Heart left ventricle (tissue), 16 donors: ENCODE measurements around the gene WHRN. TPM values are rescaled to one million over a fixed set of nuclear protein-coding genes. Genes with fewer than 3 reads are reported as not detected.

Experiments
- ATAC-seq, 4 donors: fragments of 200-7000 bp; cut with Tn5 transposase; one replicate each; pipeline ENCODE4 v1.9.1; 2020 to 2022; ENCODE audit warnings: moderate library complexity in 4 of 4, mild to moderate bottlenecking in 3 of 4, moderate number of reproducible peaks in 1 of 4
- DNase-seq, 5 donors: peaks; one replicate each; pipeline ENCODE4 v3.0.0-alpha.2; 2020
- H3K27ac ChIP-seq, 12 donors: fragments of 200-600 bp; sonication (generic) in 4 of 12; one replicate each; pipeline versions ENCODE4 v1.5.0 to v1.8.0; 2016 to 2022; ENCODE audit warnings: mild to moderate bottlenecking in 2 of 12
- H3K27me3 ChIP-seq, 9 donors: fragments of 200-600 bp; sonication (generic) in 2 of 9; one replicate each; pipeline versions ENCODE4 v1.5.1 to v1.8.0; 2016 to 2022; ENCODE audit warnings: mild to moderate bottlenecking in 3 of 9
- H3K36me3 ChIP-seq, 9 donors: fragments of 200-600 bp; sonication (generic) in 2 of 9; one replicate each; pipeline versions ENCODE4 v1.5.0 to v1.8.0; 2018 to 2022; ENCODE audit warnings: mild to moderate bottlenecking in 2 of 9
- H3K4me1 ChIP-seq, 12 donors: fragments of 200-600 bp; sonication (generic) in 4 of 12; one replicate each; pipeline versions ENCODE4 v1.5.0 to v1.8.0; 2016 to 2022; ENCODE audit warnings: mild to moderate bottlenecking in 3 of 12
- H3K4me3 ChIP-seq, 12 donors: fragments of 200-600 bp; sonication (generic) in 4 of 12; one replicate each; pipeline versions ENCODE4 v1.5.0 to v1.8.0; 2017 to 2022; ENCODE audit warnings: mild to moderate bottlenecking in 9 of 12, moderate library complexity in 4 of 12
- H3K9me3 ChIP-seq, 12 donors: fragments of 200-600 bp; sonication (generic) in 4 of 12; one replicate each; pipeline versions ENCODE4 v1.5.0 to v1.8.0; 2016 to 2022; ENCODE audit warnings: mild to moderate bottlenecking in 1 of 12
- POLR2A ChIP-seq, 2 donors: fragments of 450-650 bp; IDR thresholded peaks; one replicate each; pipeline ENCODE4 v1.6.1; 2017; ENCODE audit warnings: antibody characterized with exemption in 2 of 2, mild to moderate bottlenecking in 2 of 2, moderate library complexity in 2 of 2
- WGBS, 4 donors: extraction: QIAGEN DNeasy Blood & Tissue Kit in 2 of 4; methylation state at CpG; one replicate each; pipeline versions ENCODE4 v1.1.5 to v1.1.7; 2013 to 2018; 5-methylcytosine and 5-hydroxymethylcytosine counted together
- intact Hi-C, 10 donors: fragments of 100-400 bp; cut with DNase I; formaldehyde crosslinking; loops; one replicate each; pipeline versions ENCODE4 v1.11.1 to v1.14.2; 2022
- polyA plus RNA-seq, 2 donors: library from polyadenylated mRNA; stranded (reverse); fragments of 200-250 nt; gene quantifications; one replicate each; pipeline ENCODE4 v1.2.3, GENCODE V29; 2013
- total RNA-seq, 9 donors: library from RNA; depleted of rRNA in 2 of 9; stranded (reverse); fragments of >200 nt in 2 of 9; fragmentation: NEBNext Ultra II Directional in 3 of 9; extraction: Animal tissue kit (Norgen Biotek cat#: 25700) in 3 of 9; gene quantifications; one replicate each; pipeline versions ENCODE4 v1.1.0 to v1.2.4, GENCODE V29; 2016 to 2023
- TF ChIP-seq, protein P1 (sequence below), 12 donors: fragments of 200-600 bp; sonication (generic) in 4 of 12; IDR thresholded peaks; one replicate each; pipeline versions ENCODE4 v1.5.0 to v1.8.0; 2018 to 2022; ENCODE audit warnings: antibody characterized with exemption in 12 of 12, mild to moderate bottlenecking in 5 of 12
- donor health status: ischemic (EF 13 %, LVEDD 7.1; RV severe dilation, severe dysfunction).
- donor health status: healthy with polysubstance abuse.
- donor health status: DM: no; HTN: yes; CAD: no.
- donor health status: DM: no; HTN: no; CAD: no.
- donor health status: ischemic (EF 25% LVEDD 6.9; RV normal size, moderate dysfunction).
- donor health status: ischemic (EF 25% LVEDD 5.7; RV mildly dilated, moderate dysfunction).
- donor health status: healthy.
- donor health status: DM: yes; HTN: yes; CAD: no.
- donor health status: ischemic (EF 35%, LVEDD 5.7; RV mildly dilated, moderate dysfunction).
- donor health status: nonischemic (EF 11% LVEDD 7.7; RV severe dilation, severe dysfunction).
- donor health status: DM: yes; HTN: yes; CAD: no.
- donor health status: PGD.
- donor health status: ischemic (EF 29% LVEDD 5.4; RV normal size, mild dysfunction).
- donor health status: nonischemic (EF 23%, LVEDD 6.1; RV moderate dilation, normal function).

The WHRN gene
- total and polyA plus RNA-seq, 11 donors, result 0.12 to 1.4 (median 0.56) TPM

DNA sequence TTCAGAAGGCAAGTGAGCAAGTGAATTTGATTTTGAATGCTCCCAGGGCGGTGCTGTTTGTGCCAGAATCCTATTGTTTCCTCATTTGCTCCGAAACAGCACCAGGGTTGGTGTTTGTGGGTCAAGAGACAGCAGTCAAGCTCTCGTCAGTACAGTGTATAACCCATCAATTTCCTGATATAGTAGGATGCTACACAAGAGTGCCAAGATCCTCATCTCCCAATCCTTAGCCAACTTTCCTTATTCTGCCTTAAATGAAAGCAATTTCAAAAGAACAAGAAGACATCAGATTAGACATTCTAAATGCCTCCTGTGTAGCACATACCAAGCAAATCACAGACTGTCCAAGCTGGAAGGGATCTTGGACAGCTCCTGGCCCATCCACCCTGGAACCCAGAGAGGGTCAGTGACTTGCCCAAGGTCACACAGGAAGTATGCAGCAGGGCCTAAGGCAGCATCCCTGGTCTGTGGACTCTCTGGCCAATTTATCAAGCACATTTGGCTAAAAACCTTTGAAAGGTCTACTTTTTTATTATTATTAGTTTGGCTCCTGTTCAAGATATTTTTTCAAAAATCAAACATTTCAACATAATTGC lies 4.5 kb downstream of the WHRN start:
- Histone ChIP-seq H3K9me3 (no peaks in the 10 kb centered on the region), H3K36me3 (no peaks in the 10 kb centered on the region), H3K27ac (peak overlapping the region in 1 of 12 donors; percentile 86), H3K4me3 (no peak overlapping the region), H3K27me3 (peaks cover 2 to 52% (median 22%) of the 10 kb centered on the region in 9 donors), H3K4me1 (peaks cover 0 to 15% (median 5%) of the 10 kb centered on the region in 12 donors)
- ATAC-seq (no peak), DNase-seq (no peak)
- TF ChIP-seq POLR2A (IDR thresholded peaks at IDR 0.05), result no peak
- TF ChIP-seq, protein P1, sequence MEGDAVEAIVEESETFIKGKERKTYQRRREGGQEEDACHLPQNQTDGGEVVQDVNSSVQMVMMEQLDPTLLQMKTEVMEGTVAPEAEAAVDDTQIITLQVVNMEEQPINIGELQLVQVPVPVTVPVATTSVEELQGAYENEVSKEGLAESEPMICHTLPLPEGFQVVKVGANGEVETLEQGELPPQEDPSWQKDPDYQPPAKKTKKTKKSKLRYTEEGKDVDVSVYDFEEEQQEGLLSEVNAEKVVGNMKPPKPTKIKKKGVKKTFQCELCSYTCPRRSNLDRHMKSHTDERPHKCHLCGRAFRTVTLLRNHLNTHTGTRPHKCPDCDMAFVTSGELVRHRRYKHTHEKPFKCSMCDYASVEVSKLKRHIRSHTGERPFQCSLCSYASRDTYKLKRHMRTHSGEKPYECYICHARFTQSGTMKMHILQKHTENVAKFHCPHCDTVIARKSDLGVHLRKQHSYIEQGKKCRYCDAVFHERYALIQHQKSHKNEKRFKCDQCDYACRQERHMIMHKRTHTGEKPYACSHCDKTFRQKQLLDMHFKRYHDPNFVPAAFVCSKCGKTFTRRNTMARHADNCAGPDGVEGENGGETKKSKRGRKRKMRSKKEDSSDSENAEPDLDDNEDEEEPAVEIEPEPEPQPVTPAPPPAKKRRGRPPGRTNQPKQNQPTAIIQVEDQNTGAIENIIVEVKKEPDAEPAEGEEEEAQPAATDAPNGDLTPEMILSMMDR (IDR thresholded peaks at IDR 0.05), result no peak
- 75 to 84% (median 80%) methylated on average over 3 of the region's 3 CpGs for WGBS, 4 donors
- intact Hi-C loops, result no loop called here

DNA sequence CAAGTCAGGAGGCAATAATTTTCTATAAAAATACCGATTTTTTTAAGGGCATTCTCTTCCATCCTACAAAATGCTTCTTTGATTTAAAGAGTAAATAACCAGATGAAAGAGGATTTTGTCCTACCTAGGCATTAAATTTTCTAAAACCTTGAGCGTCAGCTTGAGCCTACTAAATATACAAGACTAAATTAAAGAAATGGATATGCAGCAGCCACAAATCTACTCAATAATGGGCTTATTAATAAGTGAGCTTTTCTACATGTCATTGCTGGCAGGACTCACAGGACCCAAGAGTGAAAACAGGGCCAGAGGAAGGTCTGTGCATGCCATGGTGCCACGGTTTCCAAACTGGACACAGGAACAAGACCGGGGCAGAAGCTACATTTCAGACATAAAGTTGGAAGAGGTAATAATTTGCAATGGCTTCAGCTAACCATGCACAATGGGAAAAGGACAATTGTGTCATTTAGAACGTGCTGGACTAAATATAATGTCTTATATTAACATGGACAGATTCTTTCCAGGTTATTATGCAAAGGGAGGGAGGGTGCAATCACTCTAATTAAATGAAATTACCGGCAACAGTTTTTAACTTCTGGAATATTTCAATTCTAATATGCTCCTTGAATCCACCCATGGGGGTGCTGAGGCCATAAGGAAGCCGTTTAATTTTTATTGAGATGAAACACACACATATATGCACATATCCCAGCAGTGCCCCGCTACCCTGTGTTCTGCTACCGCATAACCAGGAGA lies 5.2 kb downstream of the WHRN start:
- intact Hi-C loops, result loop anchor here in 1 of 10 donors (10.0 kb wide), 1 partner anchor 105 kb away; no protein-coding TSS in a partner anchor
- Histone ChIP-seq H3K4me1 (peaks cover 0 to 10% (median 2%) of the 10 kb centered on the region in 12 donors), H3K4me3 (no peak overlapping the region), H3K9me3 (no peaks in the 10 kb centered on the region), H3K27ac (no peak overlapping the region), H3K36me3 (no peaks in the 10 kb centered on the region), H3K27me3 (peaks cover 0 to 46% (median 16%) of the 10 kb centered on the region in 9 donors)
- ATAC-seq (no peak), DNase-seq (no peak)
- TF ChIP-seq POLR2A (IDR thresholded peaks at IDR 0.05), result no peak
- TF ChIP-seq, protein P1 (IDR thresholded peaks at IDR 0.05), result no peak
- 82 to 87% (median 85%) methylated on average over 9 of the region's 9 CpGs for WGBS, 4 donors

DNA sequence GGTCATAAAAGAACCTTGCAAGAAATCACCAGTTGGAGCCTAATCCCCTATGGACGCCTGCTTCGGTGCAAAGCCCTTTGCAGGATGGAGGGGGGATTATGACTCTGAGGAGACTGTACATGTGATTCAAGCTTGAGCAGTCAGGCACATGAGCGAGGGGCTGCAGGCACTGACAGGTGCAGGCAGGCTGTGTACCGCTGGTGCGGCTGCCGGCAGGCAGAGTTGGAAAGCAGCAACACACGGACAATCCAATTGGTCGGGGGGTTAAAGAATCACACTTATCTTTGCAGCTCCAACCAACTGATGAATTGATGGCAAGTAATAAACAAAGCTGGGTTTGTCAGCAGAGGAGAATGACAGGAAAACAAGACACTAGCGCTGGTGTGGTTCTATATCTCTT lies 5.7 kb downstream of the WHRN start:
- peaks cover 0 to 6% (median 0%) of the 10 kb centered on the region in 12 donors for H3K4me1 ChIP-seq
- H3K27ac ChIP-seq, result no peak overlapping the region
- no peak for DNase-seq
- H3K27me3 ChIP-seq, result peaks cover 0 to 43% (median 10%) of the 10 kb centered on the region in 9 donors
- no peak overlapping the region for H3K4me3 ChIP-seq
- TF ChIP-seq POLR2A (IDR thresholded peaks at IDR 0.05), result no peak
- no peaks in the 10 kb centered on the region for H3K36me3 ChIP-seq
- intact Hi-C loops, result loop anchor here in 1 of 10 donors (10.0 kb wide), 1 partner anchor 105 kb away; no protein-coding TSS in a partner anchor
- ATAC-seq, result no peak
- H3K9me3 ChIP-seq, result no peaks in the 10 kb centered on the region
- 57 to 71% (median 66%) methylated on average over 9 of the region's 9 CpGs for WGBS, 4 donors

DNA sequence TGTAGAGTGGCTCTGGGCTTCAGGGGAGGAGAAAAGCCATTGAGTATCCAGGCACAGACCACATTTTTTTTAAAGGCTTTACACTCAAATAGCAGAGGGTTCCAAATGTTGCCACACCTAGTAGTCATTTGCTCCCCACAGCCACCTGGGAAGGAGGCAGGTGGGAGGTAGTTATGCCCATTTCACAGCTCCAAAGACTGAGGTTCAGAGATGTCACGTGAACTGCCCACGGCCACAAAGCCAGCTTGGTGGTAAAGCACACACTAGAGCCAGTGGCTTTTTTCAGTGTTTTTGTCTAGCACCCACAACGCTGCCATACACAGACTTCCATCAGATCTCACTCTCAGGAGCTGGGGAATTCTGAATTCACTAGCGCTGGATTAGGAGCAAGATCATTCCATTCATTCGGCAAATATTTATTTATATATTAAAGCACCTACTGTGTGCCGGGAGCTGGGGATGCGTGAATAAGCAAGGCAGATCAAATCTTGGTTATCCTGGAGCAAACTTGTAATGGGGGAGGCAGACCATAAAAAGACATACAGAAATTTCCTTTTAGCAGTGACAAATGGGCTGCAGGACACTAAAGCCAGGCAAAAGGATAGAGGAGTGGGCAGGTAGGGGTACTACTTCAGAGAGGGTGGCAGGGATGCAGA lies 7.4 kb downstream of the WHRN start:
- 75 to 92% (median 88%) methylated on average over 7 of the region's 7 CpGs for WGBS, 4 donors
- DNase-seq, result no peak
- Histone ChIP-seq H3K27ac (no peak overlapping the region), H3K4me3 (no peak overlapping the region), H3K4me1 (no peaks in the 10 kb centered on the region), H3K36me3 (no peaks in the 10 kb centered on the region), H3K27me3 (peaks cover 0 to 48% (median 4%) of the 10 kb centered on the region in 9 donors), H3K9me3 (no peaks in the 10 kb centered on the region)
- intact Hi-C loops, result loop anchor here in 1 of 10 donors (10.0 kb wide), 1 partner anchor 107 kb away; no protein-coding TSS in a partner anchor
- no peak for ATAC-seq
- TF ChIP-seq, protein P1 (IDR thresholded peaks at IDR 0.05), result no peak
- no peak for TF ChIP-seq POLR2A (IDR thresholded peaks at IDR 0.05)
